ENCODE data around the gene MYRFL. TPM values are rescaled to one million over a fixed set of nuclear protein-coding genes. Genes with fewer than 3 reads are reported as not detected.
A peak's percentile ranks its signal among the peaks of the same experiment; 100 is the strongest.
"Not testable (repeated sequence)": the region's sequence is repeated elsewhere in the genome, so short reads cannot be mapped to it uniquely, and the experiment has no call there.

Gene MYRFL
- total RNA-seq (2014; rRNA removed; shearing (Covaris generic)) = not detected in 2 replicates
- not detected in 2 replicates for polyA plus RNA-seq (2014; cell fraction: nucleus; rRNA removed)

DNA sequence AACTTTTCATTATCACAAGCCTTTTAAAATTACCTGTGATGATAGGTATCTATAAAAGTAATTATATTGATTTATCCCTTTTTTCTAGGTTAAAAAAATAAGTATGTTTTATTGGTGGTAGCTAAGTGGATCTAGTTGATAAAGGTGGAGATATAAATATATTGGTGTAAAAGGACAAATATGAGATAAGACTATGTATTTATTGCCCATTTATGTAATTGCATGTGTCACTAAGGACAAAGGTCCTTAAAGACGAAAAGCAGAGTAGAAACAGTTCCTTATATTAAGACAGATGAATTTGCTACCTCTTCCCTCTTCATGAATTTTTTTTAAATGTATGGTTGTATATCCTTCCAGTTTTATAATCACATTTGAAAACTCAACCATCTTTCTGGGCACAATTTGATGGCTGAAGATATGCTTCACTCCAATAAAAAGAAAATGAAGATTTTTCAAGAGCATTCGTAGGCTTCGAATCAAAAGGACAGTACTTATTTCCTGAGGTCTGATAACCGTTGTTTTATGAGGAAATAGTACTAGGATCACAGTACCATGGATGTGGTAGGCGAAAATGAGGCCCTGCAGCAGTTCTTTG, at the start of gene MYRFL:
MYRFL (plus strand) TSS at position 262 of the 595 bp plus-strand sequence; CDS start at position 553, 291 bp downstream.
- no peak for DNase-seq (ENCODE audit: extremely low read depth, low read depth)

DNA sequence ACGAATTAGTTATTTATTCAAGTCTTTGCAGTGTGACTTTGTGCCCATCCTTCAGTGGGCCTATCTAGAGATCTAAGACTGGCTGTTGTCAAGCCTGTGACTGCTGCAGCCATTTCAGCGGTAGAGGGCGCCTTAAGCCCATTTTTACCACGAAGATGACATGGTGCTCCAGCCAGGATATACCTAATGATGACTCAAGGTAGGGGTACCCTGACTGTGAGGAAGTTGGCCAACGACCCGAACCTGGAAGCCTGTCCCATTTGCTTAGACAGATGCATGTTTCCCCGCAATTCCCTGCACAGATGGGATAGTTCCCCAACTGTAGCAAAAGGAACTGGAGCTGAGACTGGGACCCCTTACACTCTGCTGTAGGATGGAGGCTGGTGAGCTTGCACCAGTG, 45.1 kb upstream of the MYRFL start:
- DNase-seq (ENCODE audit: extremely low read depth, low read depth) = peak; percentile 57

DNA sequence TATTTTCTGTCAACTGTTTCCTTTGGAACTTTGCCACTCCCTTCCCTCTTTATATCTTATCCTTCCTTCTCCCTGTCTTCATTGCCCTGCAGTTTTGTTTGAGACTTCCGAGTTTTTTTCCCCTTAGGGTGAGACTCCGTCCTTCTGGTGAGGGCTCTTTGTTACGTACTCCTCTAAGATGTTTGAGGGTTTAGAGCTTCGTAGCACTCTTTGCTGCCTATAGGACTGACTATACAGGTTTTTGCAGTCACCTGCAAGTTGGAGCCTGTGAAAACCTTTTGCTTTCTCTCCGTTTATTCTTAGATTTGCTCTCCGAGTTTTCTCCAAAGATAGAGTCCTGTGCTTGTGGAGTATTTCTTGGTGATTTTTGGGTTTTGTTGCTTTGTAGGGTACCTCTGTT, 41.7 kb upstream of the MYRFL start:
- DNase-seq (ENCODE audit: extremely low read depth, low read depth) = no peak

DNA sequence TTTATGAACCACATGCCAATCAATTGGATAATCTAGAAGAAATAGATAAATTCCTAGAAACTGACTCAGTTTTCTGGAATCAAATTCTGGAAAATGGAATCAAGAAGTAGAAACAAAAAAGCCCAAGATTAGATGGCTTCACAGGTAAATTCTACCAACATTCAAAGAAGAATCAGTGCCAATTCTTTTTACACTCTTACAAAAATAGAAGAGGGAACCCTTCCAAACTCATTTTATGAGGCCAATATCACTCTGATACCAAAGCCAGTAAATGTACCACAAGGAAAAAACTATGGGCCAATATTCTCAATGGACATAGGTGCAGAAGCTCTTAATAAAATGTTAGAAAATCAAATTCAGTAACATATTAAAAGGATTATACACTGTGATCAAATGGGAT, 35.7 kb upstream of the MYRFL start:
- no peak for DNase-seq (ENCODE audit: extremely low read depth, low read depth)

DNA sequence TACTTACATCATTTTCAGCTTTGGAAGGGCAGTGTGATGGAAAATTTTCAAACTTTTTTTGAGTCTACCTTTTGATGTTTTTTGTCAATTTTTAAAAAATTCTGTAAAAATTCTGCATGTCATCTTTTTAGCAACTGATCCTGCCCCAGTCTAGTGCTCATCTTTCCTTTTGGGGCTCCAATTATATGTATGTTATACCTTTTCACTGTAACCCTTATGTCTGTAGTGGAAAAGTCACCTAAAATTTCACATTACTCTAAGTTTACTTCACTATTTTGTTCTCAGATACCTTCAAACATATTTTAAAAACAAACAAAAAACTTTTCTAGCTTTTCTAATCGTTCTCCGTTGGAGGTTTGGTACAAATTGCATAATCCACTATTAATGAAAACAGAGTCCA, 32.5 kb upstream of the MYRFL start:
- DNase-seq (ENCODE audit: extremely low read depth, low read depth) = no peak

DNA sequence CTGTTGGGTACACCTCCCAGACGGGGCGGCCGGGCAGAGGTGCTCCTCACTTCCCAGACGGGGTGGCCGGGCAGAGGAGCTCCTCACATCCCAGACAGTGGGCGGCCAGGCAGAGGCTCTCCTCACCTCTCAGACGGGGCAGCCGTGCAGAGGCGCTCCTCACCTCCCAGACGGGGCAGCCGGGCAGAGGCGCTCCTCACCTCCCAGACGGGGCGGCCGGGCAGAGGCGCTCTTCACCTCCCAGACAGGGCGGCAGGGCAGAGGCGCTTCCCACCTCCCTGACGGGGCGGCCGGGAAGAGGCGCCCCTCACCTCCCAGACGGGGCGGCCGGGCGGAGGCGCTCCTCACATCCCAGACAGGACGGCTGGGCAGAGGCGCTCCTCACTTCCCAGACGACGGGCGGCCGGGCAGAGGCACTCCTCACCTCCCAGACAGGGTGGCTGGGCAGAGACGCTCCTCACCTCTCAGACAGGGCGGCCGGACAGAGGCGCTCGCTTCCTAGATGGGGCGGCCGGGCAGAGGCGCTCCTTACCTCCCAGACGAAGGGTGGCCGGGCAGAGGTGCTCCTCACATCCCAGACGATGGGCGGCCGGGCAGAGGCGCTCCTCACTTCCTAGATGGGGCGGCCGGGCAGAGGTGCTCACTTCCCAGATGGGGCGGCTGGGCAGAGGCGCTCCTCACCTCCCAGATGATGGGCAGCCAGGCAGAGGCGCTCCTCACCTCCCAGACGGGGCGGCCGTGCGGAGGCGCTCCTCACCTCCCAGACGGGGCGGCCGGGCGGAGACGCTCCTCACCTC, 17.7 kb upstream of the MYRFL start:
- DNase-seq (ENCODE audit: extremely low read depth, low read depth) = not testable (repeated sequence)

DNA sequence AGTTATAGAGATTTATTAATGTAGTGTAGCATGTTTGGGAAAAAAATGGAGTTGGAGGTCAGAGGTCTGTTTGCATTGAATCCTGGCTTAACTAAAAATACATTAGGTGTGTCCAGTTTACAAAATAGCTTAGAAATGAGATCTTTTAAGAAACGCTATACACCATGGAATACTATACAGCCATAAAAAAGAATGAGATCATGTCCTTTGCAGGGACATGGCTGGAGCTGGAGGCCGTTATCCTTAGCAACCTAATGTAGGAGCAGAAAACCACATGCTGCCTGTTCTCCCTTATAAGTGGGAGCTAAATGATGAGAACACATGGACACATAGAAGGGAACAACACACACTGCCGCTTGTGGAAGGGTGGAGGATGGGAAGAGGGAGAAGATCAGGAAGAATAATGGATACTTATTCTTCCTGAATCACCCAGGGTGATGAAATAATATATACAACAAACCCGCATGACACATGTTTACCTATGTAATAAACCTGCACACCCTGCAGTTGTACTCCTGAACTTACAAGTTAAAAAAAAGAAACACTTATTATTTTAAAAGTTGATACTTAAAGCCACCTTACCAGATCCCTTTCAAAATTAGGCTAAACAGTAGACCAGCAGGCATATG, 14.0 kb upstream of the MYRFL start:
- DNase-seq (ENCODE audit: extremely low read depth, low read depth) = no peak

DNA sequence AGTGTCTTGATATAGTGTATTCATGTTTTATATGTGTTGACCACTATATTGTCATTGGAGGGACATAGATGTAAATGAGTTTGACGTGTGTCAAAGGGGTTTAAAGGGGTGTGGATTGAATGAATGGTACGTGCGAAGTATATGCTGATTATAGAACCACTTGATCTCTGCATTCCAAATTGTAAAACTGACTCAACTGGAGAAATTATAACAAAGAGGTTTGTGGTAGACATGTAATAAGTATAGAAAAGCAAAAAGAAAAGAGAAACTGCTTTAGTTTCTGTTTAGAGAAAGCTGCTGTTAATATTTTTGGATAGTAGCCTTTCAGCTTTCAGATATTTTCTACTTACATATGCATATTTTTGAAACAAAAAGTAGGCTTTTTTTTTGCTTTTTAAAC, 8.9 kb upstream of the MYRFL start:
- DNase-seq (ENCODE audit: extremely low read depth, low read depth) = no peak

DNA sequence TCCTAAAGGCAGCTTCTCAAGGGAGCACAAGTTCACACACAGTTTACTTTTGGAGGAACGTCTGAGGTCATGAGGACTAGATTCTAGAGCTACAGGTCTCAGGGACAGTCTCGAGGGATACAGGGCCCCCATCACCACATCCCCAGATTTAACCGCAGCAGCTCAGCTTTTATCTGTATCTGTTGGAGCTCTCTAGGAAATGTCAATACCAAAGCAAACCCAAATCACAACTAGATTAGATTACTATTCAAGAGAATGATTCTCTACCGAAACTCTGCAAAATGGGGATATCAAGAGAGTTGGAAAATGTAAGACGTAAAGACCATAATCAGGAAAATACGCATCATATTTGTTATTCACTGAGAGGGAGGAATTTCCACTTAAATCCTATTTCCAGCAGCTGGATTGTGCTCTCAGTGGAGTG, 4.0 kb upstream of the MYRFL start:
- no peak for DNase-seq (ENCODE audit: extremely low read depth, low read depth)

DNA sequence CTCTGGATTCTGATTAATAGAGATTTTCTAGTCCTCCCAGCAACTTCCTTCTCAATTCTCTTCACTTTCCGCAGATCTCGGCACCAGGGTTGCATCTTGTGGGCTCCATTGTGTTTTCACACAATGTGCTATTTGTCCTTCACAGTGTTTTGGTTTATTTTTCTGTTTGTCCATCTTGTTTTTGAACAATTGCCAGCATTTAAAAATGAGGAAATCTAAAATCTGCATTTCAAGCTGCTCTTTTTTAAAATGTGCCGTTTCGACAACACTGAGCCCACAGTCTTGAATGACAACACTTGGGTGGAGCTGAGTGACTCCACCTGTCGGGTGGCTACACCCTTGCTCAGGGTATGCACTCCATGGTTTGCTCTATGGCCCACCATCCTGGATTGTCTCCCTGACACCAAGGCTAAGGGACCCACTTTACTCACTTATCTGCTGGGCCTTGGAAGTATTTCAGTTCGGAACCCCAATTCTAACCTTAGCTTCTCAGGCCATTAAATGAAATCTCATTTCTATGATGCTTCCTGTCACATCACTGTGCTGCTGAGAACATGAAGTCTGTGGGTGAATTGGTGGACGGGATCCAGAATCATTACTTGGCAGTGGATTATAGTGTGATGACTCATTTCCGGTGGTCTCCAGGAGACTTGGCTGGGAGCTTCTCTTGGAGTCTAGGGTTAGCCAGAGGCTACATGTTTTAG, 3.4 kb upstream of the MYRFL start:
- no peak for DNase-seq (ENCODE audit: extremely low read depth, low read depth)

DNA sequence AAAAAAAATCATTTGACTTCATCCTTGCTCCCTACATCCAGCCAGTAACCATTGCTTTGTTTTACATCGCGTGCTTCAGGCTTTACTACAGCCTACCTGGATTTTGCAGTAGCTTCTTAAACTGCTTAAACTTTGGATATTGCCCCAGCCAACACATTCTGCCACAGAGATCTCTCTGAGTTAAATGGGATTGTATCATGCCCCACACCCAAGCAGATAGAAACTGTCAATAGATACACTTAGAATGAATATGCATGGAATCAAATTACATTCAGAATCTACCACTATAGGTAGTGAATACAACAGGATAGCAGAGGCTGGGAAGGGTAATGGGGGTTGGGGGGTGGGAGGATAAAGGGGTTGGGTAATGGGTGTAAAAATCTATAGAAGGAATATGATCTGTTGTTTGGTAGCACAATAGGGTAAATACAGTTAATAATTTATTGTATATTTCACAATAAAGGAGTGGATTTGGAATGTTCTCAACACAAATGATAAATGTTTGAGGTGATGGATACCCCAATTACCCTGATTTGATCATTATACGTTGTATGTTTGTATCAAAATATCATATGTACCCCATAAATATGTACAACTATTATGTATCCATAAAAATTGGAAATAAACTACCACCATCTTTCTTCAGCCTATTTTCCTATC, 2.7 kb upstream of the MYRFL start:
- DNase-seq (ENCODE audit: extremely low read depth, low read depth) = no peak

DNA sequence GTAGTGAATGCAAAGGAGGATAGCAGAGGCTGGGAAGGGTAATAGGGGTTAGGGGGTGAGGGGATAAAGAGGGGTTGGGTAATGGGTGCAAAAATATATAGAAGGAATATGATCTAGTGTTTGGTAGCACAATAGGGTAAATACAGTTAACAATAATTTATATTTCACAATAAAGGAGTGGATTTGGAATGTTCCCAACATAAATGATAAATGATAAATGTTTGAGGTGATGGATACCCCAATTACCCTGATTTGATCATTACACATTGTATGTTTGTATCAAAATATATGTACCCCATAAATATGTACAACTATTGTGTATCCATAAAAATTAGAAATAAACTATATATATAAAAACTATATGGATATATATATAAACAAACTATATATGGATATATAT, 999 bp upstream of the MYRFL start:
- DNase-seq (ENCODE audit: extremely low read depth, low read depth) = no peak

DNA sequence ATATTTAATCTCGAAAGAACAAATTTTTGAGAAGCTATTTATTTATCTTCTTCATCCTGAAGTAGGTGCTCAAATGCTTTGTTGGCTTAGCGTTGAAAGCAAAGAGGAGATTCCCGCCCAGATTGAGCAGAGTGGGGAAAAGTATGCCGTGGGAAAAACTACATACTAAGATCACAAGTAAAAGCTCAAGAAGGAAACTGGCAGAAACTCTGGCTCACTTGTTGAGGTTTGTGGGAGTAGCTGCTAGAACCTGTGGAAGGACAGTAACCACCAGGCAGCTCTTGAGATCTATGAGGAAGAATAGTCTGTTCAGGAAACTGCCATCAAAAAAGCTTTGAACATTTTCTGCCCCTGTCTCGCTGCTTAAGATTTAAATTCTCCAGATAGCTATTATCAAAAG, 3.9 kb downstream of the MYRFL start:
- DNase-seq (ENCODE audit: extremely low read depth, low read depth) = no peak

DNA sequence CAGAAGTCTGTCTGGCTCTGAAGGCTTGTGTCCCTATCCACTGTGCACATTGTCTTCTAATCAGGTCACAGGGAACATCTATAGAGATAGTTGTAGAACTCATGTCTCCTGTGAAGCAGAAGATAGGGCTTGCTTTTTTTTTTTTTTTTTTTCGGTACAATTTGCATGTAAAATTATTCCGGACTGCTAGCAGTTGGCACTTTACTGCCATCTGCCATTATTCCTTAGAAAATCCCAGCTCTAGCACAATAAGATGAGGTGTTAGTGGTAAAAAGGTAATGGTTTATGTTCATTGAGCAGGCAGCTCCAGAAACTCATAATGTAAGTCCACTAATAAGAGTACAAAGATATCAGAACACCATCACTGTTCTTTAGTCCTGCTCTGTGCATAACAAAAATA, 8.7 kb downstream of the MYRFL start:
- no peak for DNase-seq (ENCODE audit: extremely low read depth, low read depth)

DNA sequence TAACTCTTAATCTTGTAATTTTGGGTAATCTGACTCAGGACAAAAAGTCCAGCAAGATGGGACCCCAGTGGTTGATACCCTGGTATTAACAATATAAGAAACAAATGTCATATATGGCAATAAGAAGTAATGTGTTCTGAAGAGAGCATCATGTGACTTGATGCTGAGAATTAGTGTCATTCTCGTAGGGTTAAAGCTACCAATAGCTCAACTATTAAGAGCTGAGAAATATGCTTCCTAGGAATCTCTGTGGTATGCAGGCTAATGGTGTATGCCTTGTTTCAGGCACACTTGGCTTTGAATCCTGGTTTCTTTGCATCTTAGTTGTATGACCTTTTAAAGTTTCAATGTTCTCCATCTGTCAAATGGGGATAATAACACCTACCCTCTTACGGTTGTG, 9.1 kb downstream of the MYRFL start:
- DNase-seq (ENCODE audit: extremely low read depth, low read depth) = no peak

DNA sequence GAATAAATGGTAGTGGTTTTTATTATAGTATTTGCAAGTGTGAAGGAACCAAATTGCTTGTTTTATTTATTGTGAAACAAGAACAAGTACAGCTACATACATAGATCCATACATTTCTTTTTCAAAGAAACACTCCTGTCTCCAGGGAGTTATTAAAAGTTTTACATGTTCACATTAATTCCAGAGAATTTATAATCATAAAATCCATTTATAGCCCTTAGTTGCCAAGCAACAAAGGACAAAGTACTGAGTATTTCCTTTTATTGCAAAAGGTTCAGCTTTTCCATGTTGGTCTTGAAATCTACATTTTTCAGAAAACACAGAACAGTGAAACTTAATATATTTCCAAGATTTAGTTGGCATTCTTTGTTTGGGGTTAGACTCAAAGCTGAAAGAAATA, 9.5 kb downstream of the MYRFL start:
- DNase-seq (ENCODE audit: extremely low read depth, low read depth) = no peak

DNA sequence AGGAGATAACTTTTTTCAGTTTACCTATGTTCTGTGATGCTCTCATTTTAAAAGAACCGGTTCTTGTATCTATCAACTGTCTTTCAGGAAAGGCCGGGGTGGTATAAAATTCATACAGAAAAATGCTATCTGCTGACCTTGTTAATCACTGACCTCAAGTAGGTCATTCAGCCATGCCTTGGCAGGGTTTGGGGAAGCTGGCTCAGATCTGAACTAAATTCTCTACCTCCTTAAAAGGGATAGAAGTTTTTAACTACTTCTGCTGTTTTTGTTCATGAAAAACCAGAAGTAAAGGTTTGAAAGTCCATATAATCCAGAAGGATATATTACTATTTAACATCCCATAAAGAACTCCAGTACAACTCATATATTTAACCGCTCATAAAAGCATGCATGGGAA, 10.1 kb downstream of the MYRFL start:
- no peak for DNase-seq (ENCODE audit: extremely low read depth, low read depth)

DNA sequence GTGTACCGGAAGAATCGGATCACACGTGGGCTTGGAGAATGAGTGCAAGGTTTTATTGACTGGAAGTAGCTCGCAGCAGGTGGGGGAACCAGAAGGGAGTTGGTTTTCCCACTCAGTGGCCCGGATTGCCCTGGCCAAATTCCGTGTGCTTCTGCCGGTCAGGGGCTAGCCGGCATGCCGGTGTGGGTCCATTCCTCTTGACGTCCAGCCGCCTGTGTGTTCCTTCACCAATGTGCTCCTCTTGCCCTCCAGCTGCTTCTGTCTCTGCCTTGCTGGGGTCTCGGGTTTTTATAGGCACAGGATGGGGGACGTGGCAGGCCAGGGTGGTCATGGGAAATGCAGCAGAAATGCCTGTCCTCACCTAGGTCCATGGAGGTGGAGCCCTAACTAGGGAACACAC, 11.0 kb downstream of the MYRFL start:
- DNase-seq (ENCODE audit: extremely low read depth, low read depth) = no peak

DNA sequence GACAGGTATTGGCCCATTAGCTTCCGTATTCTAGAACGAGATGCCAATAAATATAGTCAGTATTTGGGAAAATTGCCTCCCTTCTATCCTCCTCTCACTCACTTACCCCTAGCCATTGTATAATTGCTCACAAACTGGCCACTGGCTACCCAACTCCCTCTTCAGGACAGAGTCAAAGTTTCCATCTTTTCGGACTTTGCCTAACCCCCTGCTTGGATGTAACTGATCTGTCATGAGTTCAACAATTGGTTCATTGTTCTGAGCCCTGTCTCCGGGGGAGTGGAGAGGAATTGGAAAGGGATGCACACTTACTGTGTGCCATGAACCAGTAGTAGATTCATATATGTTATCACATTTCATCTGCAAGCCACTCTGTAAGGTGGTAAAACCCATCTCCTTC, 12.2 kb downstream of the MYRFL start:
- DNase-seq (ENCODE audit: extremely low read depth, low read depth) = no peak

DNA sequence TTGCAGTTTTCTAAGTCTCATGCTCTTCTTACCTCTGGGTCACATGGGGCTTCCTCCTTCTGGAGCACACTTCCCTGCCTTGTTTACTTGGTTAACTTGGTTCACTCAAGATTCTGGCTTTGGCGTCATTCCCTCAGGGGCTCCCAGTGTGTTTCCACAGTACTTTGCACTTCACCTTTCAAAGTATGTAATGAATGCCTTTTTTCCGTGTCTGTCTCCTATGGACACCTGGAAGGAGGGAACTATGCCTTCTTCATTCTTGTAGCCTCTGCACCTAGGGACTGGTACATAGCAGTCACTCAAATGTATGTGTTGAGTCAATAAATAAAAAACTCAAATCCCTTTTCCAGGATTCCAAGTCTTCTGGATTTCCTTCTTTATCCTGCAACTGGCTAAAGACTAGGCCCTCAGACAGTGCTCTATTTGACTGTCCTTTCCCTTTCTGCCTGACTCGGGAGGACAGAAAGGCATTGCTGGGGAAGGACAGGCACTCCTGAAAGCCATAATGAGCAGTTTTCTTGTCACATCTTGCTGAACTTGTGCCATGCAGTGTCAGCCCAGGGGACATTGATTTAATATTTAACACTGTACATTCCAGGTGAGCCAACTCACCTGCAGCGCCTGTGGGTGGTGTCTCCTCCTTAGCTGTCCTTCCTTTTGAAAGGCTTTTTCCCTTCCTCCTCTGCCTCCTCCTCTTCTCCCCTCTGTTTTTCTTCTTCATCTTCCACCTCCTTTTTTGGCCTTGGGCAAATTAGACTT, 12.8 kb downstream of the MYRFL start:
- DNase-seq (ENCODE audit: extremely low read depth, low read depth) = no peak

All from NCI-H460 (cell line).